Testis (tissue), 3 donors: ENCODE results near the gene FXR1. TPM values are rescaled to one million over a fixed set of nuclear protein-coding genes. Genes with fewer than 3 reads are reported as not detected.

Source experiments
- DNase-seq: peaks from one replicate; pipeline ENCODE4 v3.0.0-alpha.2; 2019
- H3K27ac ChIP-seq, 2 donors: fragments of 200-600 bp; sonication (generic); one replicate each; pipeline ENCODE4 v1.5.1; 2019
- H3K27me3 ChIP-seq: fragments of 200-600 bp; sonication (generic); one replicate; pipeline ENCODE4 v1.5.1; 2019
- H3K36me3 ChIP-seq: fragments of 200-600 bp; sonication (generic); one replicate; pipeline ENCODE4 v1.5.1; 2017; ENCODE audit warnings: low read depth; ENCODE audit errors: missing control alignments
- H3K4me1 ChIP-seq: fragments of 200-600 bp; sonication (generic); one replicate; pipeline ENCODE4 v1.5.1; 2019
- H3K4me3 ChIP-seq, 2 donors: fragments of 200-600 bp; sonication (generic); one replicate each; pipeline ENCODE4 v1.5.1; 2017 to 2019
- H3K9me3 ChIP-seq: fragments of 200-600 bp; sonication (generic); one replicate; pipeline ENCODE4 v1.5.1; 2017
- POLR2A ChIP-seq: fragments of 450-650 bp; IDR thresholded peaks from one replicate; pipeline ENCODE4 v1.6.1; 2017; ENCODE audit warnings: antibody characterized with exemption, mild to moderate bottlenecking, moderate library complexity
- intact Hi-C: fragments of 100-400 bp; cut with DNase I; formaldehyde crosslinking; loops from one replicate; pipeline ENCODE4 v1.15.1; 2023; ENCODE audit warnings: low total_unique reads
- polyA plus RNA-seq: library from polyadenylated mRNA; stranded (reverse); fragments of 350-450 nt; fragmentation: Illumina TruSeq; extraction: RNeasy Lipid Tissue Mini Kit (QIAGEN cat#74804); gene quantifications from one replicate; pipeline ENCODE4 v1.2.3, GENCODE V29; 2014; ENCODE audit warnings: low read depth, low replicate concordance; ENCODE audit not compliant: insufficient read depth
- total RNA-seq, 2 donors: library from RNA; depleted of rRNA; stranded (reverse); fragments of >200 nt; gene quantifications; one replicate each; pipeline ENCODE4 v1.2.3, GENCODE V29; 2016
- TF ChIP-seq, protein P1 (sequence below), 3 experiments: fragments of 450-650 bp in 2 of 3; fragments of 200-600 bp in 1 of 3; sonication (generic) in 1 of 3; IDR thresholded peaks; one replicate each; pipeline ENCODE4 v1.5.1; 2016 to 2019; ENCODE audit warnings: antibody characterized with exemption in 3 of 3, mild to moderate bottlenecking in 2 of 3, moderate library complexity in 1 of 3

Gene FXR1
- total and polyA plus RNA-seq, 3 donors from 2014 or later: 183 to 274 (median 273) TPM

DNA sequence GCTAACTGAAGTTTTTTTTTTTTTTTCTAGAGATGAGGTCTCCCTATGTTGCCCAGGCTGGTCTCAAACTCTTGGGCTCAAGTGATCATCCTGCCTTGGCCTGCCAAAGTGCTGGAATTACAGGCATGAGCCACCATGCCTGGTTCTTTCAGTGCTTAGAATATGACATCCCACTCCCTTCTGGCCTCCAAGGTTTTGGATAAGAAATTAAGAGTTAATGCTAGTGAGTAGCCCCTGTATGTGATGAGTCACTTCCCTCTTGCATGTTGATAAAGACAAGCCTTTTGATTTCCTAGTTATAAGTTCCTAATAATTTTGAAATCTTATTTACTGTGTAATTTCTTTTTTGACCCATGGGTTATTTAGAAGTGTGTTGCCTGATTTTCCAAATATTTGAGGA is 112.7 kb downstream of the FXR1 start:
- Histone ChIP-seq H3K27me3 (no peaks in the 10 kb centered on the region), H3K9me3 (no peaks in the 10 kb centered on the region), H3K36me3 (no peaks in the 10 kb centered on the region), H3K4me3 (no peak overlapping the region), H3K4me1 (no peaks in the 10 kb centered on the region), H3K27ac (no peak overlapping the region)
- TF ChIP-seq POLR2A: no peak
- TF ChIP-seq, protein P1, sequence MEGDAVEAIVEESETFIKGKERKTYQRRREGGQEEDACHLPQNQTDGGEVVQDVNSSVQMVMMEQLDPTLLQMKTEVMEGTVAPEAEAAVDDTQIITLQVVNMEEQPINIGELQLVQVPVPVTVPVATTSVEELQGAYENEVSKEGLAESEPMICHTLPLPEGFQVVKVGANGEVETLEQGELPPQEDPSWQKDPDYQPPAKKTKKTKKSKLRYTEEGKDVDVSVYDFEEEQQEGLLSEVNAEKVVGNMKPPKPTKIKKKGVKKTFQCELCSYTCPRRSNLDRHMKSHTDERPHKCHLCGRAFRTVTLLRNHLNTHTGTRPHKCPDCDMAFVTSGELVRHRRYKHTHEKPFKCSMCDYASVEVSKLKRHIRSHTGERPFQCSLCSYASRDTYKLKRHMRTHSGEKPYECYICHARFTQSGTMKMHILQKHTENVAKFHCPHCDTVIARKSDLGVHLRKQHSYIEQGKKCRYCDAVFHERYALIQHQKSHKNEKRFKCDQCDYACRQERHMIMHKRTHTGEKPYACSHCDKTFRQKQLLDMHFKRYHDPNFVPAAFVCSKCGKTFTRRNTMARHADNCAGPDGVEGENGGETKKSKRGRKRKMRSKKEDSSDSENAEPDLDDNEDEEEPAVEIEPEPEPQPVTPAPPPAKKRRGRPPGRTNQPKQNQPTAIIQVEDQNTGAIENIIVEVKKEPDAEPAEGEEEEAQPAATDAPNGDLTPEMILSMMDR (IDR thresholded peaks at IDR 0.05): no peak
- no peak for DNase-seq
- intact Hi-C loops: no loop called here

DNA sequence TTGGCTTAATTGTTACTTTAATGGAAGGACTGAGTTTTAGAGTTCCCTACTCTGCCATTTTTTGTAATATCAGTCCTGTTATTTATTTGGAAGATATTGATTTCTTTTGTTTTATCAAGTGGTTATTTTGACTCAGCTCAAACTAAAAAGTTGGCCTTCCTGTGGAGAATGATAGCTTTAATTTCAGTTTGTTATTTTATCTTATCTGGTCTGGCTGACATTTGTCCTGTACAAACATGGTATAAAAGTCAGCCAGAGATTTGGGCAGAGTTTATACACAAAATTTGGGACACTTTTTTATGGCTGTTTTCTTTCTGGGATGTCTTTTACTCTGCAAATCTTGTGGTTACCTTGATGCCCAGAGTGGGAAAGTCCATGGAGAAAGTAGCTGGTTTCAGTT is 118.5 kb downstream of the FXR1 start:
- TF ChIP-seq POLR2A: no peak
- TF ChIP-seq, protein P1 (IDR thresholded peaks at IDR 0.05): no peak
- Histone ChIP-seq H3K27me3 (no peaks in the 10 kb centered on the region), H3K27ac (no peak overlapping the region), H3K4me1 (no peaks in the 10 kb centered on the region), H3K4me3 (no peak overlapping the region), H3K9me3 (no peaks in the 10 kb centered on the region), H3K36me3 (no peaks in the 10 kb centered on the region)
- intact Hi-C loops: no loop called here
- no peak for DNase-seq

Other genes starting within 250 kb of the FXR1 start
- 1 to 10 TPM; 3.5 to 7.4 TPM for gene CCDC39, start 233.2 kb upstream of the FXR1 start, total RNA-seq
- gene CCDC39, start 233.2 kb upstream of the FXR1 start, polyA plus RNA-seq: 4.3 TPM
- 10 to 100 TPM; 28.1 to 28.3 TPM for gene DNAJC19, start 77.1 kb downstream of the FXR1 start, total RNA-seq
- 32.1 TPM for gene DNAJC19, start 77.1 kb downstream of the FXR1 start, polyA plus RNA-seq